GM18861 (cell line): ENCODE results near the gene C16orf89.
A peak's percentile ranks its signal among the peaks of the same experiment; 100 is the strongest.
"Not testable (repeated sequence)": the region's sequence is repeated elsewhere in the genome, so short reads cannot be mapped to it uniquely, and the experiment has no call there.

Experiments
- ATAC-seq: cut with Tn5 transposase; IDR thresholded peaks from one replicate; pipeline ENCODE4 v1.9.1; 2021; ENCODE audit not compliant: unreplicated experiment

C16orf89 gene

DNA sequence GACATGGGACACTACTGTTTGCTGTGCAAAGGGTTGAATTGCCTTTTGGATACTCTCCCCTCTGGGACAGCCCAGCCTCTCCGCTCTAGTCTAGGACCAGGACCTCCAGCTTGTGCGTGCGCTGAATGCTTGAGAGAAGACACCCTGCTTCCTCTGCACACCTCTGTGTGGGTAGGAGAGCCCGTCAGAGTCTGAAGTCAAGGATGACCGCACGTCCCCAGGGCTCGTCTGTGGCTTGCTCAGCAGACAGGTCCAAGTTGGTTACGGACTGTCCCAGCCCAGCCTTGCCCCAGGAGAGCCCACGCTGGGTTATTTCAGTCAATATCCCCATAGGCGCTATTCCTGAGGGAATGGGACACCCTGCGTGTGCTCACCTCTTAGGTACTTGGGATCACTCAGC is 3.7 kb downstream of the C16orf89 start:
- ATAC-seq, result no peak

DNA sequence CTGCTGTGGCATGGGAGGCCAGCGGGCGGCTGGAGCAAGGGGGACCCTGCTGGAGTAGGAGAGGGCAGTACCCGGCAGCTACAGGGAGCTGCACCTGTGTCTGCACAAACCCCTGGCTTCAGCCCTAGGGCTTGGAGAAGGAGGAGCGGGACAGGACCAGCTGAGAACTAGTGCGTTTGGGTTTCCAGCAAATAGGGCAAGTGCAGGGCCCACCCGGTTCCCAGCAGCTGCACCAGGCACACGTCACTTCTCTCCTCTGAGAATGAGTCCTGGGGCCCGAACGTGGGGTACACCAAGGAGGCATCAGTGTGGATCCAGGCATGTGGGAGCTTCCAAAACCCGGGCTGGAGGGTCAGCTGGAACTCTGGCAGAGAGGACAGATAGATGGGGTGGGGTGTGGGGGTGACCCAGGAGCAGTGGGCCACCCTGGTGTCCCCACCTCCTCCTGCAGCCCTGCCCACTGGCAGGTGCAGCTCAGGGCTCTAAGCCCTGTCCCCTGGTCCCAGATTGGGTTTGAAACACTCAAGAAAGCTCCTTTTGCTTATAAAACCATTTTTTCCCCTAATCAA is 5.6 kb downstream of the C16orf89 start:
- ATAC-seq, result no peak

DNA sequence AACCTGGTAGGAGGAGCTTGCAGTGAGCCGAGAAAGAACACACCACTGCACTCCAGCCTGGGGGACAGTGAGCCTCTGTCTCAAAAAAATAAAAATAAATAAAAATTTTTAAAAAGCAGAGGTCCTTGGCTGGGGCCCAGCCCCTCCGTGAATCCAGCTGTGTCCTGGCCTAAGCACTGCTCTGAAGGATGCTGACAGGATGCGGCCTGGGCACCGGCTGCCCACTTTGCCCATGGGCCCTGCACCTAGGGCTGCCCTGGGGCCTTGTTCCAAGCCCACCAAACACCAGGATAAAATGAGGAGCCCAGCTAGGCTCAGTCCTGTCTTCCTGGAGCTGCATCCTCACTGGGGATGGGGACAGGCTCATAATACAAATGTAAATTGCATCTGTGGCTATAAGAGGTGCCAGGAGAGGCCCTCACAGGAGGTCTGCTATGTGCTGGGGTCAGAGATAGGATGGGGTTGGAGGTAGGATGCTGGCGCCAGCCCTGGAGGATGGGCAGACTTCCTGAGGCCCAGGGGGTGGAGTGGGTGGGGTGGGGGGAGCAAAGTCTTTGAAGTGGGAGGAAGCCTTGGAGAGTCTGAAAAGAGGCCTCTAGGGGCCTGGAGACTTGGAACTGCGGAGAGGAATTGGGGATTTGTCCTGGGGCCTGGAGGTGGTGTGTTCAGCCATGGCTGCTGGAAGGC is 6.2 kb downstream of the C16orf89 start:
- ATAC-seq, result no peak

DNA sequence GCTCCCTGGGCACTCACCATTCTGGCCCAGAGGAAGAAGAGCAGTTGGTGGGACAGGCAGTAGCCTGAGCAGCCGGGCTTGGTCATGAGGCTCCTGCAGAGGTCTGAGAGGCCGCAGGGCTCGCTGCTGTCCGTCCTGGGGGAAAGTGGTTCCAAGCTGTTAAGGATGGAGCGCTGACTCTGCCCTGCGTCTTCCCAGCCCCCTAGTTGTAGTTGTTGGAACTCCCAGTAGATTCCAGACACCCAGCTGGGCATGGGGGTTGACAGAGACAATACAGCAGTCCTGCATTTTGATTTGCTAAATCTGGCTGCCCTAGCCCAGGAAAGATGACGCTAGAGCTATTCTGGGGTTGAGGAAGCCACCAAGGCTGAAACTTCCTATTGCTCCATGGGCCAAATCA is 7.3 kb downstream of the C16orf89 start:
- ATAC-seq, result no peak

DNA sequence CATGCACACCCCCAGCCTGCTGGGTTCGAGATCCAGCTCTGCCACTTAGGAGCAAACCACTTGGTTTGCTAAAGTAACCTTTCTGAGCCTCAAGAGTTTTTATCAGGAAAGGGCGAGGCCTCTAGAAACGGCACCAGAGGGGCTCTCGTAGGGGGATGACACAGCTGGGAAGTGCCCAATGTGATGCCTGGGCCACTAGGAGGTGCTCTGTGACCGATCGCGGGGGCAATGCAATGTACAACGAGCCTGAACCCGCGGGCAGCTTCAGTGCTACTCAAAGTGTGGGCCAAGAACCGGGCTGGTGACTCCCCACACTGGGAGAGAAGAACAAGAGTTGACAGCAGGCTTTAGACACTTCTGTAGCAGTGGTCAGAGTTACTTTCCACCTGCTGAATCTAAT is 9.4 kb downstream of the C16orf89 start:
- ATAC-seq, result no peak

DNA sequence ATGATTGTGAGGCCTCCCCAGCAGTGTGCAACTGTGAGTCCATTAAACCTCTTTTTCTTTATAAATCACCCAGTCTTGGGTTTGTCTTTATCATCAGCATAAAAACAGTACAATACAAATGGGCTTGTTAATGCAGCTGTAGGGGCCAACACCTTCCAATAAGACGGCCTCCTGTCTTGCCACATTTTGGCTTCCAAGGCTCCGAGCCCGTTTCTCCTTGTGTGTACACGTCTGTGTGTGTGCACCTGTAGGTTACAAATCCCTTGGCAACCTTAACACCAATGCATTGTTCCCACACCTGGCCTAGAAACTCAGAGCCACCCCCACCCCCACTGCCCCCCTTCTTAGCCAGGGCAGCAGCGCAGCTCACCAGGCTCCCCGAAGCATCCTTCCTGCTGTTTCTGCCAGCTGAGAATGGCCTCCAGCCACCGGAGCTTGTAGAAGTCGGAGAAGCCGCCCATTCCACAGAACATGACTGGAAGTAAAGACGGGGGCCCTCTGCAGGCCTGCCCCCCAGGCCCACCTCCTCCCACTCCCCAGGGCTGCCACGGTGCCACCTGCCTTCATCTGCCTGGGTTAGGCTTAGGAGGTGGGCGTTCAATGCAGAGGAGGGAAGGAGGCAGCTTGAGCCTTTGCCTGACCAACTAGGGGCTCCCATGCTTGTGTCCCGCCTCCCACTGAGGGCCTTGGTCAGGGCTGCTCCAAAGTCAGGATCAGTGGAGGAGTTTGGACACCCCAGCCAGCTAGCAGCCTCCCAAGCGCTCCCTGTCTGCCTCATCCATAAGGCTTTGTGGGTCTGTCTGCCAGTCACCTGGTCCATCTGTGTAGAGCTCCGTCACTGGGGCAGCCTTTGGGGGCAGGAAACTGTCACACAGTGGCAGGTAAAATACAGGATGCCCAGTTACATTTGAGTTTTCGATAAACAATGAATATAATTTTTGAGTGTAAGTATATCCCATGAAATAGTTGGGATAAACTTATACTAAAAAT is 10.6 kb downstream of the C16orf89 start:
- ATAC-seq, result no peak

DNA sequence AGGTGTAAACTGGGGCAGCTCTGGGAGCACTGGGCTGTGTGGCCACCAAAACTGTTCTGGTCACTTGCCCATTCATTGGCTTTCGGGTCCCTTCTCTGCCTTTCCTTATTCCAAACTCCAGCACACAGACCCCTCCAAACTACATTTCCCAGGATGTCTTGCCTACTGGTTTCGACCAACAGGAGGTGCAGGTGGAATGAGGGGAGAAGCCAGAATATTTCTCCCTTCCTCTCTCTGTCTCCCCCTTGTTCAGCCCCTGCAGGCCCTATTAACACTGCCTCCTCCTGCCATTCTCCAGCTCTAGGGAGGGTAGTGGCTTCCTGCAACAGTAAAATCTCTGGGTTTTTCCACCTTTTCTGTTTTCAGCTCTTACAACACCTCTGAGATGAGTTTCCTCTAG is 18.8 kb downstream of the C16orf89 start:
- no peak for ATAC-seq

DNA sequence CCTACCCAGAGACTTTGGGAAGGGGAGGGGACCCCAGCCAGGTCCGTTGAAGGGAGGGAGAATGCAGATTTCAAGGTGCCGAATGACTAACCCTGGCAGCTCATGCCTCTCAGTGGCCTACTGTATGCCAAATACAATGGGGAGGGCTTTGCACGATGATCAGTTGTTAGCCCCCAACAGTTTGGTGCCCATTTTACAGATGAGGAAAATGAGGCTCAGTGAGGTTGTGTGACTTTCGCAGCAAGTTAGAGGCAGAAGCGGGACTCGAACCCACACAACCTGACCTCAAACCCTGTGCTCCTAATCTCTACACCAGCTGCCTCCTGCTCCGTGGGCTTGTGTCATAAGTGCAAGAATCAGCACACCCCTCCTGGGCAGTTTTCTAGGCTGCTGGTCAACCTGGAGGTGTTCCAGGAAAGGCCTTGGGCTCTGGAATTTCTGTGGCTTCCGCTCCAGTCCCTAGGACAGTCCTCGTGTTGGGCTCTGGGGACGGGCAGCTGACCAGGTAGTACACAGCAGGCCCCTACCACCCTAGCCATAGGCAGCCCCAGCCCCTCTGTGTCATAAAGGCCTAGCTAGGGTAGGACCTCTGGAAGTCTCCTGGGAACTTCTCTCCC is 20.1 kb downstream of the C16orf89 start:
- ATAC-seq, result no peak

DNA sequence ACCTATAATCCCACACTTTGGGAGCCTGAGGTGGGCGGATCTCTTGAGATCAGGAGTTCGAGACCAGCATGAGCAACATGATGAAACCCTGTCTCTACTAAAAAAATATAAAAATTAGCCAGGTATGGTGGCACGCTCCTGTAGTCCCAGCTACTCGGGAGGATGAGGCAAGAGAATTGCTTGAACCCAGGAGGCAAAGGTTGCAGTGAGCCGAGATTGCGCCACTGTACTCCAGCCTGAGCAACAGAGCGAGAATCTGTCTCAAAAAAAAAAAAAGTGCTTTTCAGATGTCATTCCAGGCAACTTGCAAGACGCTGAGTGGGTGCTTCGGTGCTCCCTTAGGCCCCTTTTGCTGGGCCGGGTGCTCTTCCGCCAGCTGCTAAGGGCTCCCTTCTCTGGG is 21.2 kb downstream of the C16orf89 start:
- not testable (repeated sequence) for ATAC-seq

DNA sequence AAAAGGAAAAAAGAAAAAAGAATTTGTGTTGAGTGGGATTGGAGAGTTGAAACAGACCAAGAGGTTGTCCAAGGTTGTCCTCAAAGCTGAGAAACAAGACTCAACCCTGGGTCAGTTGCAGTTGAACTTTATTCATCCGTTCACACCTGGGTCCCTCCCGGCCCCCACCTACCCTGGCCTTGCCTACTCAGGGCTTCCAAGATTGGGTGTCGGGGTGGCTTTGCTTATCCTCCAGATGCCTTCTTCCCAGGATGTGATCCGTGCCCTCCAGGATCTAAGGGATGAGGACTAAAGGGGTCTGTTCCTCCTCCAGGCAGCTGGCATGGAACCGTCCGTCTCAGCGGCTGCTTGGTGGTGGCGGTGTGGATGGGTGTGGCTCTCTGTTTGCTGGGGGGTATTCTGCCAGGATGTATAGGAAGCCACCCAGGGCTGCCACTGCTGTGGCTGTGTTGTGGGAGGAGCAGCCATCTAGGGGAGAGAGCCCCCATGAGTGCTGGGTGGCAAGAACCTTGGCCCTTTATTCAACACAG is 21.7 kb downstream of the C16orf89 start:
- no peak for ATAC-seq

DNA sequence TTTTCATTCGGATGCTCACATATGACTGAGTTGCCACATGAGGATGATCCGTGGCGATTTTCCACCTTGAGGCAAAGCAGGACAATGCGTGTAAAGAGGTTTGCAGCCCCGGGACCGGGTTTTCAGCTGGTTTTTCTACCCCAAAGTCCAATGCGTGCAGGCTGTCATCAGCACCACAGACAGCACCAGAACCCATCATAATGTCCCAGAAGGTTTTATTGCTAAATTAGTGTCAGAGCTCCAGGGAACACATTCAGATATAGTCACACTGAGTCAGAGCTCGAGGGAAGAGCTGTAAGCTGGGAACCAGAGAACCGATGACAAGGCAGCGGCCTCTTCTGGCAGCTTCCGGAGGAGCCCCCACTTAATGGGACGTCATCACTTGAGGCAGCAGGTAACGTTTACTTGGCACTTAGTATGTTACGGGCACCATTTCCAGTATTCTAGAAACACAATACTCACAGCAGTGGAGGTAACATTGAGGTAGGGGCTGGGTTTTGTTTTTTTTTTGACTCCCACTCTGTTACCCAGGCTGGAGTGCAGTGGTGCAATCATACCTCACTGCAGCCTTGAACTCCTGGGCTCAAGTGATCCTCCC is 23.1 kb downstream of the C16orf89 start:
- no peak for ATAC-seq

DNA sequence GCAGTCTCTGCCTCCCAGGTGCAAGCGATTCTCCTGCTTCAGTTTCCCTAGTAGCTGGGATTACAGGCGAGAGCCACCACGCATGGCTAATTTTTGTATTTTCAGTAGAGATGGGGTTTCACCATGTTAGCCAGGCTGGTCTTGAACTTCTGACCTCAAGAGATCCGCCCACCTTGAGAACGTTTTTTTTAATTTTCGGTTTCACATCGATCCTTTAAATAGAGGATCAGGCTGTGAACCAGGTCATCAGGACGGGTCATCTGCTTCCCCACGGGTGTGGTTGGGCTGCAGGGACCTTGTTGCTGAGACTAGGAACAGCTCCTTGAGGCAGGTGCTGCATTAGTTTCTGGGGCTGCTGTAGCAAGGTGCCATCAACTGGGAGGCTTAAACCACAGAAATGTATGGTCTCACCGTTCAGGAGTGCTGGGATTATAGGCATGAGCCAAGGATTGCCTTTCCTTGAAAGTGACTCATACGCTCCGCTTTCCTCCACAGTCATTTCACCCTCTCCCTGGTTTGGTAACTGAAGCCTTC is 24.1 kb downstream of the C16orf89 start:
- ATAC-seq, result no peak

DNA sequence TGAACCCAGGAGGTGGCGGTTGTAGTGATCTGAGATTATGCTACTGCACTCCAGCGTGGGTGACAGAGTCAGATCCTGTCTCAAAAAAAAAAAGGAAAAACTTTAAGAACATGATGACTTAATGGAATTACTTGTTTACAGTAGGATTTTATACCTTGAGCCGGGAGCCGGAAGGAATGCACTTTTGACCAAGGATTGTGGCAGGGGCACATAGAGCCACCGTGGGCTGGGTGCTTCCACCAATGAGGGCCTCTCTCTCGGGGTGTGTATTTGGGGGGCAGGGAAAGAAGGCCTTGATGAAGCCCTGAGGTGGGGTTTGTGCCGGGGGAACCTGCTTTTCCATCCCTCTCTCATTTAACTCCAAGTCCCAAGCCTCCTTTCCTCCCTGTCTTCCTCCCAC is 25.3 kb downstream of the C16orf89 start:
- no peak for ATAC-seq

DNA sequence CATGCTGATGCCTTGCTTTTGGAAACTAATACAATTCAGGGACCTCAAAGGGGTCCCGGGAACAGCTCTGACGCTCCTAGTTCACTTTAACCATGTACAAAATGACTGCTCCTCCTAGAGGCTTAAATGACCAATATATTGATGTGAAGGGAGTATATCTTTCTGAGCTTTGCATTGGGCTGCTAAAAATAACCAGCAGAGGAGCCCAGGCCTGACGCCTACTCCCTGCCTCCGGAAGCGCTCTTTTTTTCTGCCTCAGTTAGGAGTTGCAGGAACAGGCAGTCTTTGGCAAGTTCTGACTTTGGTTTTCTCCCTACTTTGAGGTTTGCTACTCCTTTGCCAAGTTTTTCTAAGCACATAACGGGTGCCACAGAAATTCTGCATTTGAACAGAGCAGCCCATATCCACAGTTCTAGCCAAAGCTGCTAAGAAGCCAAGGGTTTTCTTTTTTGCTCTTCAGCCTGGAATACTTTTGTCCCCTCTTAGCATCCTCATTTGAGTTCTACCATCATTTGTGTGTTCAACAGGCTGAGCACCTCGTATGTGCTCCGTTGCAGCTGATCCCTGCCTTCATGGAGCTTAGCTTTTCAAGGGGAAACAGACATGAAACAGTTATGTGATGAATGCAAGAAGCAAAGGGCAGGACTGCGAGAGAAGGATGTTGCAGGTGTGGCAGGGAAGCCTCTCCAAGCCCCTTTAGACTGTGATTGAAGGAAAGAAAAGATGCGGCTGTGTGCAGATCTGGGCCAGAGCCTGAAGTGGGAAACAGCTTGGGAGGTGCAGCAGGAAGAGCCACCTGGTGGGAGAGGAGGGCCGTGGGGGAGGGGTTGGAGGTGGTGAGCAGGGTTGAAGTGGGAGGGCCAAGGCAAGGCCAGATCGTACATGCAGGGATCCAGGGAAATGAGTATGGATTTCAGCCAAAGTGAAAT is 29.3 kb downstream of the C16orf89 start:
- no peak for ATAC-seq

DNA sequence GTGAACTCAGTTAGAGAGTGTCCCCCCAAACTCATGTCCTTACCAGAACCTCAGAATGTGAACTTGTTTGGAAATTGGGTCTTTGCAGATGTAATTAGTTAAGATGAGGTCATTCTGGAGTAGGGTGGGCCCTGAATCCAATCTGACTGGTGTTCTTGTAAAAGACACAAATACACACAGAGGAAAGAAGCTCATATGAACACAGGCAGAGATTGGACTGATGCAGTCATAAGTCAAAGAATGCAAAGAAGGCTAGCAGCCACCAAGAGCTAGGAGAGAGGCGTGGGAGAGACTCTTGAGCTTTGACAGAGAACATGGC is 29.9 kb downstream of the C16orf89 start:
- no peak for ATAC-seq

DNA sequence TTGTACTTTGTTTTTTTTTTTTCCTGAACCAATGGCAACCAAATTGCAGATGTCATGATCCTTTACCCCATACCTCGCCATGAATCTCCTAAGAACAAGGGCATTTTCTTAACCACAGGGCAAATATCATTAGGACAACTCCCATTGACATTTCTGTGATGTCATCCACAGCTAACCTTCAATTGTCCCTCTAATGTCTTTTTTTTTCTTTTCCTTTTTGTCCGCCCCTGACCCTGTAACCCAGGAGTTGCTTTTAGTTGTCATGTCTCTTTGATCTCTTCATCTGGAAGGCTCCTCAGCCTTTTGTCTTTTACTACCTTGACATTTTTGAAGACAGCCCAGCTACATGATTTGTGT is 31.6 kb downstream of the C16orf89 start:
- ATAC-seq, result no peak

DNA sequence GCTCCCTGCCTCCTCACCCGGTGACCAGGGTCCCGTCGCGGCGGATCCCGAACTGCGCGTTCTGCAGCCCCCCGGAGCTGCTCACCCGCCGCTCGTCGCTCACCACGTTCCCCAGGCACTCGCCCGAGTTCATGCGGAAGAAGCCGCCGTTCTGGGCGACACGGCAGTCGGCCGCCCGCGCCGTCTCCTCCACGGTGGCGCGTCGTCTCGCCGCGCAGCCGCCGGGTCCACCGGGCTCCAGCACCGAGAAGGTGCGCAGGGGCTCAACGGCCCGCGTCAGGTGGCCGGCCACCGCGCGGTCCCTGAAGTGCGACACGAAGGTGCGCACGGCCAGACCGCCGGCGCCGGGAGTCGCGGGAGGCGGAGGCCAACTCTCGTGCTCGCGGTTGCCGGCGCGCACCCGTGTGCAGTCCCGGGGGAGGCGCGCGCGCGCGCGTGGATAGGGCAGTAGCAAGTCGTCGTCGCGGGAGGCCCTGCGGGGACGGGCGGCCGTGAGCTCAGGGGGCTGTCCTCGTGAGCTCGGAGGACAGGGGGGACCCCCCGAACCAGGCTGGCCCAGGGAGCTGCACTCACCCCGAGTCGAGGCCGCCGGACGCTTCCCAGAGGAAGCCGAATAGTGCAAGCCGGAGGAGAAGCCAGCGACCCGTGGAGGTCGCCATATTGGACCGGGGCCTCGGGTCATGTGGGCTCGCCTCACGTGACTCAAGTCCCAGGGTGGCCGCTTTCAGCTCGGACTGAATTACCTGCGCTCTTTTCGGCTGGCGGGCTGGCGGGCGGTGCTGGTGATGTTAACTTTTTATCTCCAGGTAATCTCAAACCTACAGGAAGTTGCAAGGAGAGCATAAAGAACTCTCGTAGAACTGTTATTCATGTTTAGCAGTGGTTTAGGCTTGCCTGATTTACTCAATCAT is 32.2 kb downstream of the C16orf89 start, which contains the start of gene NAGPA:
NAGPA (minus strand) TSS at position 680 of the 911 bp plus-strand sequence; CDS start at position 659, 21 bp downstream.
- peak; percentile 86 for ATAC-seq

DNA sequence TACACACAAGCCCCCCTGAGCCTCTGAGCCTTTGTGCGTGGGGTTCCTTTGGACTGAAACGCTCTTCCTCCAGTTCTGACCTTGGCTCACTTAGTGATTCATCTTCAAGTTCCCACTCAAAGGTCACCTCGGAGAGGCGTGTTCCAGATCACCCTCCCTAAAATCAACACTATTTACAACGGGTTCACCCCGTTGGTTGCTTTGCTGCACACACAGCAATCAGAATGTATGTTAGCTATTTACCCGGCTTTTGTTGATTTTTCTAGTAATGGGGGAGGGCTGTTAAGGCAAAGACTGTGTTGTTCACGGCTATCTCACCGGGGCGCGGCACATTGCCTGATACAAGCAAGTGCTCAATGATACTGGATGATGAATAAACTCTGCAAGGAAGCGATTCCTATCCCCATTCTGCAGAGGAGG is 33.0 kb downstream of the C16orf89 start:
- ATAC-seq, result no peak
